Panc1 (cell line): ENCODE data around the gene WASF2. TPM values are rescaled to one million over a fixed set of nuclear protein-coding genes. Genes with fewer than 3 reads are reported as not detected.
A peak's percentile ranks its signal among the peaks of the same experiment; 100 is the strongest.

Experiments used
- ATAC-seq: fragments of 200-7000 bp; cut with Tn5 transposase; 2 replicates; pipeline ENCODE4 v1.9.1; 2020; ENCODE audit warnings: mild to moderate bottlenecking, moderate library complexity
- BruUV-seq: library from RNA; stranded (reverse); fragments of 400-500 nt; replicated peaks from 2 replicates; lab custom pipeline; 2021; lab: Mats Ljungman, UMichigan
- CTCF ChIA-PET: fragments of 300-600 bp; sonication (Branson Sonifier 250); formaldehyde crosslinking; loops from one replicate; lab custom pipeline; 2022; ENCODE audit warnings: antibody characterized with exemption; lab: Charles Lee
- POLR2A ChIA-PET: fragments of 300-600 bp; sonication (Branson Sonifier 250); formaldehyde crosslinking; loops from one replicate; lab custom pipeline; 2022; ENCODE audit warnings: antibody characterized with exemption; lab: Charles Lee
- DNase-seq: peaks from one replicate; pipeline ENCODE4 v3.0.0-alpha.2; 2010; ENCODE audit warnings: low read depth, low spot score
- H3K27ac ChIP-seq: 2 replicates; pipeline ENCODE4 v1.5.1; 2011; ENCODE audit warnings: mild to moderate bottlenecking, low read length, inconsistent platforms
- H3K27me3 ChIP-seq: fragments of 200-500 bp; sonication (Bioruptor generic); 2 replicates; pipeline ENCODE4 v1.6.0; 2014; ENCODE audit warnings: low read length, inconsistent platforms; ENCODE audit not compliant: control insufficient read depth, insufficient read depth
- H3K36me3 ChIP-seq: fragments of 200-500 bp; sonication (Bioruptor generic); 2 replicates; pipeline ENCODE4 v1.5.1; 2014; ENCODE audit warnings: inconsistent platforms, mild to moderate bottlenecking, low read length, moderate library complexity; ENCODE audit not compliant: control insufficient read depth, insufficient read depth
- H3K4me1 ChIP-seq: 2 replicates; pipeline ENCODE4 v1.5.1; 2011; ENCODE audit warnings: inconsistent platforms, mild to moderate bottlenecking, low read length, moderate library complexity; ENCODE audit not compliant: control insufficient read depth, insufficient read depth
- H3K4me3 ChIP-seq, 2 experiments: 2 replicates each; pipeline ENCODE4 v1.5.1; 2011 to 2012; ENCODE audit warnings: low read depth in 2 of 2, low read length in 2 of 2, mild to moderate bottlenecking in 2 of 2, inconsistent platforms in 1 of 2, moderate library complexity in 1 of 2
- H3K9me3 ChIP-seq: fragments of 200-500 bp; sonication (Bioruptor generic); 2 replicates; pipeline ENCODE4 v1.5.1; 2014; ENCODE audit warnings: low read depth, mild to moderate bottlenecking, inconsistent platforms, low read length, moderate library complexity; ENCODE audit not compliant: control insufficient read depth, insufficient read depth
- POLR2AphosphoS5 ChIP-seq: IDR thresholded peaks from 2 replicates; pipeline ENCODE4 v1.6.1; 2012; ENCODE audit warnings: mild to moderate bottlenecking, low read depth, low read length, moderate library complexity
- SIN3A ChIP-seq: IDR thresholded peaks from 2 replicates; pipeline ENCODE4 v1.6.1; 2012; ENCODE audit warnings: low read depth, mild to moderate bottlenecking, low read length, moderate library complexity, borderline replicate concordance; ENCODE audit not compliant: insufficient read depth
- TCF7L2 ChIP-seq: IDR thresholded peaks from 2 replicates; pipeline ENCODE4 v1.6.1; 2011; ENCODE audit warnings: mild to moderate bottlenecking, low read depth, low read length, inconsistent platforms
- in situ Hi-C: cut with HindIII; loops from 2 replicates; pipeline ENCODE4 v1.10.0; 2016; ENCODE audit warnings: low sequenced_read_pairs, low pct_unique_long_range_greater_than_20kb
- intact Hi-C: fragments of 100-400 bp; cut with micrococcal nuclease; formaldehyde crosslinking; loops from one replicate; pipeline ENCODE4 v1.10.0; 2022; ENCODE audit not compliant: unreplicated experiment
- total RNA-seq: library from RNA; stranded (reverse); gene quantifications from one replicate; pipeline ENCODE4 v1.2.1, GENCODE V29; 2021; ENCODE audit not compliant: unreplicated experiment
- TF ChIP-seq, protein P1 (sequence below), 2 experiments: IDR thresholded peaks; 2 replicates each; pipeline ENCODE4 v1.6.1; 2011 to 2012; ENCODE audit warnings: low read depth in 2 of 2, control low read depth in 1 of 2, low read length in 1 of 2, mild to moderate bottlenecking in 1 of 2, moderate library complexity in 1 of 2; ENCODE audit not compliant: insufficient read depth in 1 of 2
- TF ChIP-seq, protein P2 (sequence below): fragments of 450-650 bp; IDR thresholded peaks from 2 replicates; pipeline ENCODE4 v1.5.1; 2017; ENCODE audit warnings: mild to moderate bottlenecking

WASF2 gene
- total RNA-seq, 1 experiment from 2014 or later: 121 TPM

DNA sequence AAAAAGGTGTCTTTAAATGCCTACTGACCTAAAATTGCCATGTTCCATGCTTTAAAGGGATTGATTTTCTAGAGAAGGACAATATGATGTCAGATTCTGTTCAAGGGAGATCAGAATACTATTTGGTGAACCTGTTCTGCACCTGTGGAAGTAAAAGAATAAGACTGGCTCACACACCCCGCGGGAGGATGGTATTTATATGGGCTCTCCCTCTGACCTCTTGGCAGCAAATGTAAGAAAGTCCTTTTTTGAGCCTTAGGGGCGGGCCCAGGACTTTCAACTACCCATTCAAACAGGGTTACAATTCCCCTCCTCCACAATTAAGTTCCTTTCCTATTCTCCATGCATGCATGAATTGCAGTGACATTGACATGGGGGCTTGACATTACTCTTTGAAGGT is 42.1 kb downstream of the WASF2 start:
- no peaks in the 10 kb centered on the region for H3K27me3 ChIP-seq
- no peaks in the 10 kb centered on the region for H3K36me3 ChIP-seq
- TF ChIP-seq, protein P1, sequence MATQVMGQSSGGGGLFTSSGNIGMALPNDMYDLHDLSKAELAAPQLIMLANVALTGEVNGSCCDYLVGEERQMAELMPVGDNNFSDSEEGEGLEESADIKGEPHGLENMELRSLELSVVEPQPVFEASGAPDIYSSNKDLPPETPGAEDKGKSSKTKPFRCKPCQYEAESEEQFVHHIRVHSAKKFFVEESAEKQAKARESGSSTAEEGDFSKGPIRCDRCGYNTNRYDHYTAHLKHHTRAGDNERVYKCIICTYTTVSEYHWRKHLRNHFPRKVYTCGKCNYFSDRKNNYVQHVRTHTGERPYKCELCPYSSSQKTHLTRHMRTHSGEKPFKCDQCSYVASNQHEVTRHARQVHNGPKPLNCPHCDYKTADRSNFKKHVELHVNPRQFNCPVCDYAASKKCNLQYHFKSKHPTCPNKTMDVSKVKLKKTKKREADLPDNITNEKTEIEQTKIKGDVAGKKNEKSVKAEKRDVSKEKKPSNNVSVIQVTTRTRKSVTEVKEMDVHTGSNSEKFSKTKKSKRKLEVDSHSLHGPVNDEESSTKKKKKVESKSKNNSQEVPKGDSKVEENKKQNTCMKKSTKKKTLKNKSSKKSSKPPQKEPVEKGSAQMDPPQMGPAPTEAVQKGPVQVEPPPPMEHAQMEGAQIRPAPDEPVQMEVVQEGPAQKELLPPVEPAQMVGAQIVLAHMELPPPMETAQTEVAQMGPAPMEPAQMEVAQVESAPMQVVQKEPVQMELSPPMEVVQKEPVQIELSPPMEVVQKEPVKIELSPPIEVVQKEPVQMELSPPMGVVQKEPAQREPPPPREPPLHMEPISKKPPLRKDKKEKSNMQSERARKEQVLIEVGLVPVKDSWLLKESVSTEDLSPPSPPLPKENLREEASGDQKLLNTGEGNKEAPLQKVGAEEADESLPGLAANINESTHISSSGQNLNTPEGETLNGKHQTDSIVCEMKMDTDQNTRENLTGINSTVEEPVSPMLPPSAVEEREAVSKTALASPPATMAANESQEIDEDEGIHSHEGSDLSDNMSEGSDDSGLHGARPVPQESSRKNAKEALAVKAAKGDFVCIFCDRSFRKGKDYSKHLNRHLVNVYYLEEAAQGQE (IDR thresholded peaks at IDR 0.05; ENCODE audit: insufficient read depth in 1 of 2, low read depth in 2 of 2, low read length in 1 of 2): no peak
- TF ChIP-seq TCF7L2: no peak
- TF ChIP-seq, protein P2, sequence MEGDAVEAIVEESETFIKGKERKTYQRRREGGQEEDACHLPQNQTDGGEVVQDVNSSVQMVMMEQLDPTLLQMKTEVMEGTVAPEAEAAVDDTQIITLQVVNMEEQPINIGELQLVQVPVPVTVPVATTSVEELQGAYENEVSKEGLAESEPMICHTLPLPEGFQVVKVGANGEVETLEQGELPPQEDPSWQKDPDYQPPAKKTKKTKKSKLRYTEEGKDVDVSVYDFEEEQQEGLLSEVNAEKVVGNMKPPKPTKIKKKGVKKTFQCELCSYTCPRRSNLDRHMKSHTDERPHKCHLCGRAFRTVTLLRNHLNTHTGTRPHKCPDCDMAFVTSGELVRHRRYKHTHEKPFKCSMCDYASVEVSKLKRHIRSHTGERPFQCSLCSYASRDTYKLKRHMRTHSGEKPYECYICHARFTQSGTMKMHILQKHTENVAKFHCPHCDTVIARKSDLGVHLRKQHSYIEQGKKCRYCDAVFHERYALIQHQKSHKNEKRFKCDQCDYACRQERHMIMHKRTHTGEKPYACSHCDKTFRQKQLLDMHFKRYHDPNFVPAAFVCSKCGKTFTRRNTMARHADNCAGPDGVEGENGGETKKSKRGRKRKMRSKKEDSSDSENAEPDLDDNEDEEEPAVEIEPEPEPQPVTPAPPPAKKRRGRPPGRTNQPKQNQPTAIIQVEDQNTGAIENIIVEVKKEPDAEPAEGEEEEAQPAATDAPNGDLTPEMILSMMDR: no peak
- no peak for TF ChIP-seq SIN3A
- TF ChIP-seq POLR2AphosphoS5: no peak
- ChIA-PET CTCF (no interaction called here), POLR2A (no interaction called here)
- H3K9me3 ChIP-seq: no peaks in the 10 kb centered on the region
- no peak overlapping the region for H3K4me3 ChIP-seq
- 0 out of 2 replicates have a peak, but pooled peaks cover 3% of the 10 kb centered on the region for H3K4me1 ChIP-seq
- in situ Hi-C loops (no loop called here), intact Hi-C loops (no loop called here)
- no peak overlapping the region for H3K27ac ChIP-seq
- ATAC-seq (no peak), DNase-seq (no peak)
- BruUV-seq: TSS peak; percentile 30

DNA sequence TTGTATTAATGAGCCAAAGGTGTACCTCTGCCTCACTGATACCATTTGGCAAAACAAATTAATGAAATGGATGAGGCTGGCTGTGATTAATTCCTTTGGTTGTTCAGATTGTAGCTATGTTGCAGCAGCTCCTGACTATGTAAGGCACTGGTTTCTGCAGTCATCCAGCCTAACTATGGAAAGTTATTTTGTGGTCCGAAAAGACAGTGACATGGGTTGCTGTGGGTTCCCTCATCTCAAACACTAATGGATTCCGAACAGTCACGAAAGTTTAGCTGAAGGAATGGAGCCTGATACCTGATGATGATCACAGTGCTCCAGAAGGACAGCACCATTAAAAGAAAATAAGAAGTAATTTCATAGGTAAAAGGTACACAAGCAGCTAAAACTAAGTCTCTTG is 42.6 kb downstream of the WASF2 start:
- Histone ChIP-seq H3K4me3 (no peak overlapping the region), H3K9me3 (no peaks in the 10 kb centered on the region), H3K36me3 (no peaks in the 10 kb centered on the region), H3K27me3 (no peaks in the 10 kb centered on the region), H3K4me1 (0 out of 2 replicates have a peak, but pooled peaks cover 3% of the 10 kb centered on the region), H3K27ac (no peak overlapping the region)
- TF ChIP-seq, protein P1 (IDR thresholded peaks at IDR 0.05; ENCODE audit: insufficient read depth in 1 of 2, low read depth in 2 of 2, low read length in 1 of 2): no peak
- TF ChIP-seq TCF7L2: no peak
- TF ChIP-seq, protein P2: no peak
- TF ChIP-seq POLR2AphosphoS5: no peak
- TF ChIP-seq SIN3A: no peak
- CTCF ChIA-PET: no interaction called here
- DNase-seq (no peak), ATAC-seq (no peak)
- intact Hi-C loops (no loop called here), in situ Hi-C loops (no loop called here)
- BruUV-seq: no TSS peak
- POLR2A ChIA-PET: no interaction called here
